Hematopoietic multipotent progenitor cell treated with erythropoietin and hydrocortisone succinate and interleukin-3 and kit ligand, for 4 days (in vitro differentiated cells): Measurements from ENCODE around the gene HAL.

Experiments
- DNase-seq: peaks from one replicate; pipeline ENCODE4 v3.0.0-alpha.2; 2015

HAL gene

DNA sequence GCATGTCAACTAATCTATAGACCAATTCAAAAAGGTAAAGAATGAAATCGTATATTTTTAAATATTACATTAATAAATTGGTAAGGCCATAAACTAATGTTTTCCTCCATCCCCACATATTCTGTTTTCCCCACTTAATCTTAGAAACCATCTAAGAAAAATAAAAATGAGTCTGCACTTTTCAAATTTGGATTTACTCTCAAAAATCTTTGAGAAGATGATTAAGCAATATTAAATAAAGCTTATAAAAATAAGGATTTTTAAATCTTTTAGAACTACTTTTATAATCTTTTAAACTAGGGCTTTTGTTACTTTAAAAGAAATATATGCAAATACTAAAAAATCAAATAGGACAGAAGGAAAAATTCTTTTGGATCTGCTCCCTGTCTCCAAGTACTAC lies 10.6 kb upstream of the HAL start:
- DNase-seq = no peak

DNA sequence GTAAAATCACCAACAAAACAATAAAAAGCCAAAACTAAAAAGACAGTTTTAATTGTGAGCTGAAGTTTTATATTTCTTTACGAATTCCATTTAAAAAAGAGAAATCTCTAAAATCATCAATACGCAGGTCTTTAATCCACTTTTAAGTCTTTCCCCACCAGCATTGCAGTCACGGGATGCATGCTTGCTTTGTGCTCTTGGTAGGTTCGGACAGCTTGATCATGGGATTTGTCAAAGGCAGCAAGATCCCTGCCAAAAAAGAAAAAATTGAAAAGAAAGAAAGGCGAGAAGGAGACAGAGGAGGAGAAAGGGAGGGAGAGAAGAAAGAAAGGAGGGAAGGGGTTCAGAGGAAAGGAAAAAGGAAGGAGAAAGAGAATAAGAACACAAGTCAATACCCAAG lies 4.7 kb upstream of the HAL start:
- DNase-seq = no peak

DNA sequence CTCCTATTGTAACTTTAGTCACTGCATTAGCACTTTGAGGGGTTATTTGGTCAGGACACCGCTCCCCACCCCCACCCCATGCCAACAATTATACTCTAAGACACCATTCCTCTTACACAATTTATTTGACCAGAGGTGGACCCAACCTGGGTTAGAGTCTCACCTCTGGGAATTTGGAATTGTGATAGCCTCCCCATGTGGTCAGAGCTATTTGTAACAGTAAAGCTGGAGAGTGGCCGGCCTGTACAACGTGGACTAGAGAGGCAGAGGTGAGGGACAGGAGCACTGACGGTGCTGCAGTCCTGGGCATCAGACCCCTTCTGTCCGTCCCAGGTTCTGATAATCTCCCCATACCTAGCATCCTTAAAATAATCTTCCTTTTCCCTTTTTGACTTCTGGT lies 3.3 kb upstream of the HAL start:
- no peak for DNase-seq

DNA sequence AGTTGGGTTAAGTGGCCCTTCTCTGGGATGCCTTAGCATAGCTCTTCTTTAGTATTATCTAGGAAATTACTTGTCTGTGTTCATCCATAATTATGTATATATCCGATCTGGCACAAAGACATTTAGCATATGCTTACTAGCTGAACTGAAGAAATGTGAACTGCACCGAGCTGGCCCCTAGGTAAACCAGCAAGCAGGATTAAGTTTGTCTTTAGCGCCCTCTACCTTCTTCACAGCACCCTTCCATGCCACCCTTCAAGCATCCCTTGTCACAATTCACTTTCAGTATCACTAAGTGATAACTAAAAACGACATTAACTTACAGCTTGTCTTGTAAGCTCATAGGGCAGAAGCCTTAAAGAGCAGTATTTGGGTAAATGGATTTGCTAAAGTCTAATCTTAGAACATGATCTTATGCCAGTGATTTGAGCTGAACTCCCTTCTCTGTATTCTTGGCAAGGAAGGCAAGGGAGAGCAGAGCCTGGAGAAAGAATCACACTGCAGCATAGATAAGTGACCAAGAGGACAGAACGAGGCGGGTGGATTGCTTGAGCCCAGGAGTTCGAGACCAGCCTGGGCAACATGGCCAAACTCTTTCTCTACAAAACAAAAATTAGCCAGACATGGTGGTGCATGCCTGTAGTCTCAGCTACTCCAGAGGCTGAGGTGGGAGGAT lies 2.6 kb upstream of the HAL start:
- peak; percentile 90 for DNase-seq

- DNase-seq = no peak
These were observed 1.9 kb upstream of the HAL start for GRCh38 chr12:95997911-95998510.

DNA sequence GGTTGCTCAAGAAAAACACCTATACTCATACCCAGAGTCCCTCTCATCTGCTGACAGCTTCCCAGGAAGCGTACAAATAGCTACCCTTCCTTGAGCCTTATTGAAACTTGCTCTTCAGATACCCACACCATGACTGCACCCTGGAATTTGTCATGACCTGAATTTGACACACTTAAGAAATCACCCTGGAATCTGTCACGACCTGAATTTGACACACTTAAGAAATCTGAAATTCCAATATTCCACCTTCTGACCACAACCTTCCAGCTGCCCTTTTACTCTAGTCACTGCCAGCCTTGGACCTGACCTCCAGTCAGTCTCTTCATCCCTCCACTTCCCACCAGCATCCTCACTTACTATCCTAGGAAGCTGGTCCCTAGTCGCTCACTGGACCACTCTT lies 1.1 kb upstream of the HAL start:
- no peak for DNase-seq

- DNase-seq = no peak
These were observed 709 bp downstream of the HAL start for GRCh38 chr12:95995238-95996031.

- DNase-seq = no peak
These were observed 1.7 kb downstream of the HAL start for GRCh38 chr12:95994476-95994875.

DNA sequence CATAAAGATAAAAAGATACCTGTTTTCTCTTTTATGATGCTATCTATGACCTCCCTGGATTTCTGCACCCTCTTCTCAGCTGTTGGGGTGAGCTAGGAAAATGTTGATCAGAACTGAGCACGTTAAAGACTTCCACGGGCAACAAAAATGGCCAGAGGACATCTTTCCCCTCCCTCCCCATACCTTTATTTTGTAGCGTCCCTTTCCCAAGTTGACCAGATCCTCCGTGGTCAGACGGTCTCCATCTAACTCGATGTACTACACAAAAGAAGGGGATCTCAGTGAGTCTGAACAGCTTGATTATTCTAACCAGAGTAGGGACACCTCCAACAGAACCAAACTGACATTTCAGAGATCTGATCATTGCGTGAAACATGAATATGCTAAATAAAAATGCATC lies 2.2 kb downstream of the HAL start:
- DNase-seq = no peak

- DNase-seq = no peak
These were observed 6.0 kb downstream of the HAL start for GRCh38 chr12:95990136-95990535.

- peak; percentile 50 for DNase-seq
These were observed 6.5 kb downstream of the HAL start for GRCh38 chr12:95989504-95990123.

- no peak for DNase-seq
These were observed 7.5 kb downstream of the HAL start for GRCh38 chr12:95988506-95989275.

DNA sequence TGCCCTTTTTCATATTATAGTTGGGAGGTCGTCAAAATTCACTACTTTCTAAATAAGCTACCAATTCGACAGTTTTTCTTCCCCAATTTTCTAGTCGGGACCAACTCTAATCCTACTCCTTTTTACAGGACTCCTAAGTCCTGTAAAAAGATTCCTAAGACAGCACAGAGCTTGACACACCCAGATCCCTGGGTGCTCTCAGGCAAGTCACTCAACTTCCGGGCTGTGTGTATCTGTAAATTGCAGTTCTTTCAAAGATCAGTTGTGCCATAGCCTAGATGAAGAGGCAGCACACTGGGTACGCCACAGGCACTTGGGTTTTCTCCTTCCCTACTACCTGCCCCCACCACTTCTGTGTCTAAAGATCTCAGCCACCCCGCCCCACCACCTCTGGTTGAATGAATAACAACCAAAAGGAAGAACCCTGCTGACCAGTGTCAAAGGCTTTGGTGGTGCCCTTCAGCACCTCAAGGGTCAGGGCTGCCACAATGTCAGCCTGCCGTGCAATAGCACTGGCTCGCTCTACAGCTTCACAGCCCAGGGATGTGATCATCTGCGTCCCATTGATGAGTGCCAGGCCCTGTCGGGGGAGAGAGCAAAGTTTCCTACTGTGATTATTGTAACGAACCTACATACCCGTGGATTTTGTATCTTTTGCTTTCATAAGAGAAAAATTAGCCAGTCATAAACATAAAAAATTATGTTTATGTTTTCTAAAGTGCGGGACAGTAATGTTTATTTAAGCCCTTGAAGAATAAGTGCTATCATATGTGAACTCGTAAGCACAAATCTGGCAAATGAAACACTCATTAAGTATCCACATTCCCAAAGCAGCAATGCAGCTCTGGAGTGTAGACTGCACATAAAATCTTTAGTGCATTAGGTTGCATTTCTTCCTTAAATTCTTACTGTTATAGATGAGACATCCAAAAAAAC lies 9.2 kb downstream of the HAL start:
- DNase-seq = no peak

DNA sequence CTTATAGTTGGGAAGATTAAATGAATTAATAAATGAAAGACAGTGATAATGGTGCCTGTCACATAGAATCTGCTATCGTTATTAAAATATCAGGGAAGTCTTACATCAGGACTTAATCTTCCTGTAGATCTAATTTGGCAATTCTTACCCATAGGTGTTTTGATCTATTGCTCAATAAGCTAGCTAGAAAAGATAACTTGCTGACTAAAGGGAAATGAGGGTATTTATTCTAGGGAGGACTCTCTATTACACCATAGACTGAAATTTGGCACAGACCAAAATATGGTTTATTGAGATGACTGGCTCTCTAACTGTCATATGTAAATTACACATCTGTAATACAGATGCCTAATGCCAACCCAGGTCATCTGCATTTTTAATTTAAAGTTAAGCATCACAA lies 11.5 kb downstream of the HAL start:
- DNase-seq = no peak

DNA sequence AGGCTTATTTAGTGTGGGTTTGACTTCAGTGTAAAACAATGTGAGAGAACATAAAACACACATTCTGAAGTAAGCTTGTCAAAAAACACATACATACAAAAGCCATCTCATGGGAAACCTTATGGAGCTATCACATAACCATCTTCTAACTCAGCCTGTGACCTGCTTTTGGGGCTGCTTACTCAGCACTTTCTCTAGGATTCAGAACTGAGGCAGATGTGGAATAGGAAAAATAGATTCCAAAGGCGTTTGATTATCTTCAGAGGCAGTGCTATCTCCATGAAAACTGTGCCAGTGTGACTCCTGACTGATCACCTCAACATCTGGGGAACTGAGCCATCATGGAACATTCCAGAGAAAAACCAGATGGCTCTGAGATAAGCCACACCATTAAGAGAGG lies 13.5 kb downstream of the HAL start:
- DNase-seq = no peak

DNA sequence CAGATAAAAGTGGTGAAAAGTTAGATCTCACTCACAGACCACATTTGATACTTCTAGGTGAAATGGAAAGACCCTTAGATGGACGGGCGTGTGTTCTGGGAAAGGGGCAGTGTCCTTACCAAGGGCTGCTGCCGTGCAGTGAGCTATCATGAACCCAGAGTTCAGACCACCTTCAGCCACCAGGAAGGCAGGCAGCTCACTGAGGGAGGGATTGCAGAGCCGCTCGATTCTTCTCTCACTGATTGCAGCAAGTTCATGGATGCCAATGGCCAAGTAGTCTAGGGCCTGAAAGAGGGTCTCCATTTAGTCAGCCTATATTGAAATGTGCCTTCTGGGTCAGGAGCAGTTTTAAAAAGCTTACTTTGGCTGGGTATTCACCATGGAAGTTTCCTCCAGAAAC lies 15.7 kb downstream of the HAL start:
- DNase-seq = no peak

- no peak for DNase-seq
These were observed 17.4 kb downstream of the HAL start for GRCh38 chr12:95978774-95979173.

DNA sequence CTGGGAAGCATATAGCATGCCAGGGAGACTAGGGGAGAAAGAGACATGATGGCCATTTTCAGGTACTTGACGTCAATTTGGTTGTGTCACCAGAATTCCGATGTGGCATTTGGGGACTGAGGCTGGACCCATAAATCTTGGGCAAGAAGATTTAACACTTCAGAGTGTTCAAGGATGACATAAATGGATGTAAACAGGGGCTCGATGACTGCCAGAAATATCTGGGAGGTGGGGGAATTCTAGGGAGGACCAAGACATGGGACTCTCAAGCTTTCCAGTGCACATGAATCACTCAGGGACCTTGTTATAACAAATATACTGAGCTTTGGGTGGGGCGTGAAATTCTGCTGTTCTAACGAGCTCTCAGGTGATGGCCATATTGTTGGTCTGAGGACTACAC lies 17.8 kb downstream of the HAL start:
- no peak for DNase-seq

DNA sequence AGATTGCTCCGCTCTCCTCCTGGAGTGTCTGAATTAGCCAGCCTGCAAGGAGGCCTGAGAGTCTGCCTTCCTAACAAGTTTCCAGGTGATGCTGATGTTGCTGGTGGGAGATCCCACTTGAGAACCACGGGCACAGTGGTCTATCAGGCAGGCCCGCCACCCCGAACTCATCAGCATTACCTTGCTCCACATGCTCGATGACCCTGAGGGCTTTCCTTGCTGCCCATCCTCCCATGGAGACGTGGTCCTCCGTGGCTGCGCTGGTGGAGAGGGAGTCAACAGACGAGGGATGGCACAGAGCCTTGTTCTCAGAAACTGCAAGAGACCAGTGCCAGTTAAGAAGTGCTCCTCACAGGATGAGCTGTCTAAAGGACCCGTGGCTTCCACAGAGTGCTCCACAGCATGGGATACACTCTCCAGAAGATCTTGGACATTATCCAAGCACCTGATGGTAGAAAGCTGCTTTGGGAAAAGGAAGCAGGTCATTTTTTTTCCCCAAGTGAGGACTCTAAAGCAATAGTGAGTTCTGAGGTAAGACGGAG lies 18.3 kb downstream of the HAL start:
- DNase-seq = no peak

DNA sequence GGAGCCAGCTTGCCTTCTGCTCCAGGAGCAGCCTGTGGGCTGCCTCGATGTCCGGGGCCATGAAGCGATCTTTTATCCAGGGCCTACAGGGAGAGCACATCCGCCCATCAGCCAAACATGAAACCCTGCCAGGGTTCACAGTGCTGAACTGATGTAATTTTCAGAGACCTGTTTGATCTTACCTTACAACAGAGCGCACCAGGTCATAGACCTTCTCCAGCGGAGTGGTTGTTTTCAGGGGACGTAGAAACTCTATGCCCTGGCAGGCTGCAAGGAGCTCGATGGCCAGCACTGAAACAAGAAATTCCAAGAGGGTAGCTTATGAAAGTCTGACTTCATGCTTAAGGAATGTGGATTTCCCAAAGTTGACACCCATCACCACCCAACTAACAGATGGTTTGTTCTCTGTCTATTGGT lies 19.7 kb downstream of the HAL start:
- DNase-seq = no peak

- DNase-seq = no peak
These were observed 20.7 kb downstream of the HAL start for GRCh38 chr12:95975491-95975890.

DNA sequence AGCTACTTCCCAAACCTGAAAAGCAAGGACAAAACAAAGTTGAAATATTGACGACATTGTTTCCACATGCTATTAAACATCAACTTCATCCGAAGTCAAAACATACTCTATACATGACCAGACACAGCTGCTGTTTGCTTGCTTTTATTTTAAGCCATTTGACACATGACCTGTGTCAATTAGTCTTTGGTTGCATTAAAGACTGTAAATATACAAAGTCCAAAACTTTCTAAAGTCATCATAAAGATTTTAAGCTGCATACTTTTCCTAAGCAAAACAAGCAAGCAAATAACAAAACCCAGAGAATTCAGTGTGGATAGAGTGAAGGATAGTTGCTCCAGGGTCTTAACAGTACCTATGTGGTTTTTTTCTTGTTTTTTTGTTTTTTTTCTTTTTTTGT lies 21.8 kb downstream of the HAL start:
- no peak for DNase-seq
